ENCODE results near the gene TBC1D10B.

Gene TBC1D10B

GRCh38 chr16:30370456-30371247 lies at the start of gene TBC1D10B:
Gene TBC1D10B (minus strand): TSS chr16:30370494. CDS start chr16:30370183, 311 bp downstream.
- DNase-seq (ENCODE audit: low read depth in 3 of 3) = peak; percentile 98 to 99 (median 99)

- no peak for DNase-seq (ENCODE audit: low read depth in 3 of 3)
These were observed 48.3 kb upstream of the TBC1D10B start for GRCh38 chr16:30418350-30419181.

GRCh38 chr16:30417529-30418349 lies 47.4 kb upstream of the TBC1D10B start:
- peak; percentile 71 to 82 (median 78) for DNase-seq (ENCODE audit: low read depth in 3 of 3)

DNA sequence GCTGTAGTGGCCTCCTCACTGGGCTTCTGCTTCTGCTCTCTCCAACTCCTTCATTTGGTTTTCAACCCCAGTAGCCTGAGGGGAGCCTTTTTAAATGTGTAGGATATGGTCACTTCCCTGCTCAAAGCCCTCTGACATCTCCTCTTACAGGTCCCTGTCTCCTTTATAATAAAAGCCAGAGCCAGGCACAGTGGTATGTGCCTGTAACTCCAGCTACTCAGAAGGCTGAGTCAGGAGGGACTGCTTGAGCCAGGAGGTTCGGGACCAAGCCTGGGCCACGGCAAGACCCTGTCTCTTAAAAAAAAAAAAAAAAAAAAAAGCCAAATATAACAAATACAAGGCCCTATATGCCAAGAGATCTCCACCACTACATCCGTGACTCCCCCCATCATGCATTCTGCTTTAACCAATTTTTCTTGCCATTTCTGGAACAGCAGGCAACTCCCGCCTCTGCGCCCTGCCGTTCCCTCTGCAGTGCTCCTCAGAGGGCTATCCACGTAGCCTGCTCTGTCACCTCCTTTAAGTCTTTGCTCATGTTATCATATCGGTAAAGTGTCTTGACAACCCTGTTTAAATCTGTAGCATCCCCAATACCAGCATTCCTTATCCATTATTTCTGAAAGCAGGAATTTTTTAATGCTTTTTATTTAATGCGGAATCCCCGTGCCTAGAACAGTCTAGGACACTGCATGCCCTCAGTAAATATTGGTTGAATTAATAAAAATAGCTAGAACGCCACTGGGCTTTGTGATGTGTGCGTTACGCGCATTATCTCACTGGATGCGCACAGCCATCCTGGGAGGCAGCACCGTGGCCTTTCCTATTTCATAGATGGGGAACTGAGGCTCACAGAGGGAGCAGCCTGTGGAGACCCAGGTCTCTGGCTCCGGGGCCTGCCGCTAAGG lies 46.6 kb upstream of the TBC1D10B start:
- DNase-seq (ENCODE audit: low read depth in 3 of 3) = no peak

DNA sequence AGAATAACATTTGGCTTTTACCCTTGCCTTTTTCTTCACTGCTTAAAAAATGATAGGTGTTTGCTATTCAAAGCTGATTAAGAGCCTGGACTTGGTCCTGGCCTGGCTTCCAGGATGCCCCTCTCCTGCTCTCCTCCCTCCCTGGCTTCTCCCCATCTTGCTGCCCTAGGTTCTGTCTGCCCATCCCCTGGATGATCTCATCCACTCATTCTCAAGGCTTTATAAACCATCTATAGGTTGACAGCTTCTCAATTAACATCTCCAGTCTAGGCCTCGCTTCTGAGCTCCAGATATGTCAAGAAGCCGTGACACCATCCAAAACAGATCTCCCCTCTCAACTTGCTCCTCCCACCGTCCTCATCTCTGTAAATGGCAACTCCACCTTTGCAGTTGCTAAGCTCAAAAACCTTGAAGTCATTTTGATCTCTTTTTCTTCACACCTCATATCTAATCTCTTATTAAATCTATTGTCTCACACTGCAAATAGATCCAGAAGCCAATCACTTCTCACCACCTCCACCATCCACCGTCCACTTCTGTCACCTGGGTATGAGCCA lies 45.8 kb upstream of the TBC1D10B start:
- no peak for DNase-seq (ENCODE audit: low read depth in 3 of 3)

DNA sequence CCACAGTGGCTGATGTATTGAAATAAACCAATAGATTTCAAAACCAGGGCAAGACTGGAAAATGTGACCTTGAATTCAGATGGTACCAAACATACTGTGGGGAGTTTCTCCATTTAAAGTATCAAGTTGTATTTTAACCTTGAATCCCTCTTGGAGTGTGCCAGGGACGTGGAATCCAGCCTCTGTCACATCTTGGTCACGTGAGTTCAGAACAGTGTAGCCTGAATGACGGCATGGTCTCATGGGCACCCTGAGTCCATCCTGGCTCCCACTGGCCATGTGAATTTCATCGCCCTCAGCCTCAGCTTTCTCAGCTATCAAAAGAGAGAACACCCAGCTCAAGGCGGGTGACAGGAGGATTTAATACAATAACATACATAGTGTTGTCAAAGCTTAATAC lies 43.9 kb upstream of the TBC1D10B start:
- no peak for DNase-seq (ENCODE audit: low read depth in 3 of 3)

- no peak for DNase-seq (ENCODE audit: low read depth in 3 of 3)
These were observed 43.0 kb upstream of the TBC1D10B start for GRCh38 chr16:30413112-30413806.

DNA sequence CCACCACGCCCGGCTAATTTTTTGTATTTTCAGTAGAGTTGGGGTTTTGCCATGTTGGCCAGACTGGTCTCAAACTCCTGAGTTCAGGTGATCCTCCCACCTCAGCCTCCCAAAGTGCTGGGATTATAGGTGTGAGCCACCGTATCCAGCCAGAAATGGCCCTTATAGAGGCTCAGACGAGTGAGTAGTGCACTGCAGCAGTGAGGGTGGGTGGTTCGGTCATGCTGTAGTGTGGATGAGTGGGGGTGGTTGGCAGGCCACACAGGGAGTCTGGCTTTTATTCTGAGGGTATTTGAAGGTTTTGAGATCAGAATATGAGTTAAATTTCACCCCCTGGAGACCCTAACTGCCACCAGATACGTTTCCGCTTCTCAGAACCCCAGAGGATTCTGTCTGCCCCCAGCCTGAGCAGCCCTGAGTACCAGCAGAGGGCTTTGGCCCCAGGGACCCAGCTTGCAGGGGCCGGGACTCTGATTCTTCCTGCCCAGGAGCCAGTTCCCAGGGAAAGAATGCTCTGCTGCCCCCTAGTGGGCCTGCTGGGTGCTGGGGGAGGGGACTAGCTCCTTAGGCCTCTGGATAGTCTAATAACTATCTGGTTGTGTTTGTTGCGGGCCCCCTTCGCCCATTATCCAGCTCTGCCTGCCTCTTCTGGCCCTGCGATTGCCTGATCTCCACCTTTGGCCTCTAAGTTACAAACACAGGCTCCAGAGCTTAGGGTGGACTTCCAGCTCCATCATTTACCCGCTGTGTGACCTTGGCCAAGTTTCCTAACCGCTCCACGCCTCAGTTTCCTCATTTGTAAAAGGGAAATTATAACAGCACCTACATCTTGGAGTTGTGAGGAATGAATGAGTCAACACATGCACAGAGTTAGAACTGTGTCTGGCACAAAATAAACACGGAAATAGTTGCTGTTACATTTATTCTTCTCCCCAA lies 39.1 kb upstream of the TBC1D10B start:
- peak; percentile 80 to 92 (median 87) for DNase-seq (ENCODE audit: low read depth in 3 of 3)

DNA sequence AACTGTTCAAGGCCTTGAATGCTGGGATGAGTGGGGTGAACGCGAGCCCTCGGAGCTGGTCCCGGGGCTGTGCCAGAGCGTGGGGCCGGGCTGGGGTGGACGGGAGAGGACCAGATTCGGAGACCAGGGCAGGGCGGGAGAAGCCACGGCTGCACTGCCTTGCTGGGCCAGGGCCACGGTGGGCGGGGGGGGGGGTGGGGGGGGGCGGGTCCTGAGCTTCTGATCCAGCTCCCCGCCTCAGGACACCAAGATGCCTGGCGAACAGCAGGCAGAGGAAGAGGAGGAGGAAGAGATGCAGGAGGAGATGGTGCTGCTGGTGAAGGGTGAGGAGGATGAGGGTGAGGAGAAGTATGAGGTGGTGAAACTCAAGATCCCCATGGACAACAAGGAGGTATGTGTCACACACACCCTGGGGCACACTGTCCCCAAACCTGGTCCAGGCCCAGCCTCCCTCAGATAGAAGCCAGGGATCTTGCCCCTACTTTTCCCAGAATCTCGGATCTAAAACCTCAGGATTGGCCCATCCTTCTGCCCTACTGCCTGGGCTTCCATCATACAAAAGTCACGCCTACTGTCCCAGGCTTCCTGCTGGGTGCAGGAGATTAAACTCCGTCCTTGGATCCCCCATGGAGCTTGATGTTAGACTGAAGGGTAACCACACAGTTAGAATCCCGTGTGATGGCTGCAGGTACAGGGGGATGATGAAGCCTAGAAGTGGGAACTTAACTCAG lies 37.7 kb upstream of the TBC1D10B start:
- DNase-seq (ENCODE audit: low read depth in 3 of 3) = no peak

- DNase-seq (ENCODE audit: low read depth in 3 of 3) = peak; percentile 85 to 98 (median 90)
These were observed 37.0 kb upstream of the TBC1D10B start, which contains the start of gene ZNF771 for GRCh38 chr16:30407102-30407803. Gene ZNF771 (plus strand): TSS chr16:30407606. CDS start chr16:30408054, 448 bp downstream.

DNA sequence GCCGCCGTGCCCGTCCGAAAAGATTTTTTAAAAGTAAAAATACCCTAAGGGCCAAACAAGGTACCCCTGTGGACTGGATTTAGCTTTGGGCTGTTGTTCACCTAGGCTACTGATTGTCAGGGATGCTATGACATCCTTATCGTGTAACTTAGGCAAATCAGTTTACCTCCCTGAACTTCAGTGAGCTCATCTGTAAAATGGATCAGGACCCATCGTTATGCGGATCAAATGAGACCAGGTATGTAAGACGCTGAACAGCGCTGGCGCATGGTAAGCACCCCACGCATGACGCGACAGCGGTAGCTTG lies 36.5 kb upstream of the TBC1D10B start:
- DNase-seq (ENCODE audit: low read depth in 3 of 3) = no peak

GRCh38 chr16:30401768-30402425 lies 31.6 kb upstream of the TBC1D10B start:
- no peak for DNase-seq (ENCODE audit: low read depth in 3 of 3)

GRCh38 chr16:30399435-30400186 lies 29.3 kb upstream of the TBC1D10B start:
- DNase-seq (ENCODE audit: low read depth in 3 of 3) = no peak

DNA sequence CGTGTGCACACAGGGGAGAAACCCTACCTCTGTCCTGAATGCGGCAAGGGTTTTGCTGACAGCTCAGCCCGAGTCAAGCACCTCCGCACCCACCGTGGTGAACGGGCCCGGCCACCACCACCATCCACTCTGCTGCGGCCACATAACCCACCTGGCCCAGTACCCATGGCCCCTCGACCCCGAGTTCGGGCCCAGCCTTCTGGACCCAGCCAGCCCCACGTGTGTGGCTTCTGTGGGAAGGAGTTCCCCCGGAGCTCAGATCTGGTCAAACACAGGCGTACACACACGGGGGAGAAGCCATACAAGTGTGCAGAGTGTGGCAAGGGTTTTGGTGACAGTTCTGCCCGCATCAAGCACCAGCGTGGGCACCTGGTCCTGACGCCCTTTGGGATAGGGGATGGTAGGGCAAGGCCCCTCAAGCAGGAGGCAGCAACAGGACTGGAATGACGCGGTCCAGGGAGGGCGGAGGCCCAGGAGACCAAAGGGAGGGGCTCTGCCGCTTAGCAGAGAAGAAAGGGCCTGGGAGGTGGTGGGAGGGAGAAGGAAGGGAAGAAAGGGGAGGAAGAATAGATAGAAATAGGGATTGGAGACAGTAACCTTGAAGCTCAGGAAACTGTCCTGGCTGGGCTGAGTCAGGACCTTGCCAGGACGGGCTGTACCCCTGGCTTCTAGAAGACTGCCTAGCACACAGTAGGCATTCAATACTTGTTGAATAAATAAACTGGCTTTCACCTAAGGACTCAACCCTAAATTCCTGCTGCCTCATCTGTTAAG lies 28.6 kb upstream of the TBC1D10B start:
- DNase-seq (ENCODE audit: low read depth in 3 of 3) = no peak

Measured in stimulated activated CD4-positive, alpha-beta T cell treated with anti-CD3 and anti-CD28 coated beads, TNF-alpha, amount 100 ng/mL, for 48 hours (primary cell).